Measurements from ENCODE around the gene NEFH.

GRCh38 chr22:29449296-29449875 is 30.6 kb upstream of the NEFH start:
- TF ChIP-seq RARB (CRISPR knock-in tag; IDR thresholded peaks at IDR 0.05) (no peak), CTCF (IDR thresholded peaks at IDR 0.05) (no peak), POLR2A (IDR thresholded peaks at IDR 0.05; ENCODE audit: low read length) (no peak), RNF2 (IDR thresholded peaks at IDR 0.05; ENCODE audit: borderline replicate concordance, low read depth) (no peak), HDAC2 (IDR thresholded peaks at IDR 0.05) (no peak), RCOR1 (IDR thresholded peaks at IDR 0.05; ENCODE audit: low read depth, low read length) (no peak), EP300 (IDR thresholded peaks at IDR 0.05) (no peak), ESRRA (IDR thresholded peaks at IDR 0.05; ENCODE audit: borderline replicate concordance, low read length) (no peak)

Measured in A549 (cell line).